Ecto neural progenitor cell (in vitro differentiated cells): ENCODE measurements around the gene LIPA.
"Not testable (repeated sequence)": the region's sequence is repeated elsewhere in the genome, so short reads cannot be mapped to it uniquely, and the experiment has no call there.

Experiments
- DNase-seq: peaks from one replicate; pipeline ENCODE4 v3.0.0-alpha.2; 2018; ENCODE audit warnings: low spot score

Gene LIPA

DNA sequence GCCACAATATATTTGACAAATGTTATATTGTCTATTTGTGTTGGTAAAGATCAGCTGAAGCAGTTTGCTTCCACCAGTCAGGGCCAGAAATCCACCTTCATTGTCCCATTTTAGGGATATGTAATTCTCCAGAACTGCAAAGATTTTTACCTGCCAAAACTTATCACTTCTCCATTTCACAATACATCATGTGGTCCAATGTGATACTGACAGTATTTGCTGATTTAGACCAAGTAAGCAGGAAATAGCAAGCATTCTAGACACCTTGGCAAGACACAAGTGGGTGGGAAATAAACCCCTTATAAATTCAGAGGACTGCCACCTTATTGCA, 18.5 kb upstream of the LIPA start:
- DNase-seq: no peak

DNA sequence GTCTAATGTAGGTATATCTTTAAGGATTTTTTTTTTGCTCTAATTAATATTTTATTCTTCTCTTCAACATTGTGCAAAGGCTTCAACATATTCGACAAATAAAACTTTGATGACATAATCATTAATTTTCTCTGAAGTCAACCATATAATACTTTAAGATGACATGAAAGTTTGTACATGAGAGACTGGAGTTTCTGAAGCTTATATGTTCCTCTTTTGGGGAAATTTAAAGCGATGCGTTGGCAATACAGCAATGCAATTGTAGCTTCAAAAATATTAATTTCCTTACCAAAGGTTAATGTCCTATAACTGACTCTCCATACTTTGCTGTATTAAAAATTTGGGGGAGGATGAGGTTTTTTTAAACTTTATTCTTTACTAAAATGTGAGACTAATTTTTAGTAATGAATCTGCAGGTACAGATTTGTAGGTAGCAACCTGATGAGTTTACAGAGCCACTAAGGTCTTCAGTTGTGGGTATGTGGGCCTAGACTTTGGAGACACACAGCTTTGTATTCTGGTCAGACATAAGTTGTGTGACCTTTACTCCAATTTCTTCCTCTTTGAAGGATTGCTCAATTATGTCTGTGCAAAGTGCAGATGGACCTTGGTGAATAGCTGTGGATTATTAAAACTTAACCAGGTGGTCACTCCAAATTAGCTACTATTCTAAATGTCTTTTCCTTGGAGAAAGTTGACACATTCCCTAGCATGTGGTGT, 18.0 kb upstream of the LIPA start:
- DNase-seq: no peak

DNA sequence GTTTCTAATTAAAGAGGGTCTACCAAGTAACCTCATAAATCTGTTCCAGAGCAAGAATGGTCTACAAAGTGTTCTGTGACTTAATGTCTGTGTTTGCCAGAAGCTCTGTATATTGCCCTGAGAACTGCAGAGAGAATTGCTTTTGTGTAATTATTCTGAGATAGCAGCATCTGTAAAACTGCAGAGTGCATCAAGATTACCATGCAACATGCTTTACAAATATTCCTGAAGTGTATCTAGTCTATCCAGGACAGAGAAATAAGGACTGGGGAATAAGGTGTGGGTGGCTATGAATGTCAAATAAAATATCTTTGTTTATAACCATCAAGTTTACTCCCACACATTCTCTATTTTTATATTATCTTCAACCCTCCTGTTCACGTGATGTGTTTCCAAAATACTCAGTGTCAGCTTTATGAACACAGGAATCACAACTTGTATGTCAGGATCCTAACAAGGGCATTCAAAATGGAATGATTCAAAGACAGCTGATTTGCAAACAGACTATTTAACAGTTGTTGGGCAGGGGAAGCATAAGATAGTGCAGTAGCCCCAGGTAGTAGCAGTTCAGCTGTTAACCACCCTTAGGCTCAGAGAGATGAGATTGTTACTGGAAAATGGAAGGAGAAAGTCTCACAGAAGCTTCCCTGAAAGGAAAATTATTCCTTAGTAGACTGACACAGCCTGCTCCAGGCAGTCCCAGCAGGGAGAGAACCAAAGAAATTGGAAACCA, 15.3 kb upstream of the LIPA start:
- no peak for DNase-seq

DNA sequence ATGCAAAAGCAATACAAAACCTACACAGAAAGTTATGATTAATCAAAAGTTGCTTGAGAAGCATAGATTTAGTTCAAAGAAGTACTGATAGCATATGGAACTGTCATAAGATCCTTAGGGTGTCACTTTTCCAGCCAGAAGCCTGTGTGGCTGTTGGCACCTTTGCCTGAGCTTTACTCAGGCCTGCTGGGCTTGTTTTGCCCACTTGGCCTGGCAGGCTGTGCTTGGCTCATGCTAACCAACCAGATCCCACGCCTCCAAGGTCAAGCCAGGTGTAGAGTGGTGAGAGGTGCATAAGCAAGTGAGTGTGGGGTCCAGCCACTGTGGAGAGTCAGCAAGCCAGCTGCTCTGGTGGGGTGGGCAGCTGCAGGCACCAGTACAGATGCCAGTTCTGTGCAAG, 12.0 kb upstream of the LIPA start:
- no peak for DNase-seq

DNA sequence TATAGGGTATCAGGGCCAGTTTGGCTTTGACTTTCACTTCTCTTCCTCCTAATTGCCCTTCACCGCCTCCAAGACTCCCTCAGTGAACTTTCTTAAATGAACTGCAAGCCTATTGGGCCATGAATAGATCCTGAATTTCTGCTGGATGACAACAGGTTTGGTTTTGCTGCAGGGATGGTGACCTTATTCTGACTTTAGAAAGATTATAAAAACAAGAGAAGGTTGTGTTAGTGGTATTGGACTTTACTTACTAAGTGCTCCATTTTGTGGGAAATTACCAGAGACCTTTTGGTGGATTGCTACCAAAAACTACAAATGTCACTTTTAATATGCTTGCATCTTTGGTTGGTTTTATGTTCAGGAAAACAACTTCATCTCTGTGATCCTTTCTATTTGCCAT, 11.5 kb upstream of the LIPA start:
- no peak for DNase-seq

DNA sequence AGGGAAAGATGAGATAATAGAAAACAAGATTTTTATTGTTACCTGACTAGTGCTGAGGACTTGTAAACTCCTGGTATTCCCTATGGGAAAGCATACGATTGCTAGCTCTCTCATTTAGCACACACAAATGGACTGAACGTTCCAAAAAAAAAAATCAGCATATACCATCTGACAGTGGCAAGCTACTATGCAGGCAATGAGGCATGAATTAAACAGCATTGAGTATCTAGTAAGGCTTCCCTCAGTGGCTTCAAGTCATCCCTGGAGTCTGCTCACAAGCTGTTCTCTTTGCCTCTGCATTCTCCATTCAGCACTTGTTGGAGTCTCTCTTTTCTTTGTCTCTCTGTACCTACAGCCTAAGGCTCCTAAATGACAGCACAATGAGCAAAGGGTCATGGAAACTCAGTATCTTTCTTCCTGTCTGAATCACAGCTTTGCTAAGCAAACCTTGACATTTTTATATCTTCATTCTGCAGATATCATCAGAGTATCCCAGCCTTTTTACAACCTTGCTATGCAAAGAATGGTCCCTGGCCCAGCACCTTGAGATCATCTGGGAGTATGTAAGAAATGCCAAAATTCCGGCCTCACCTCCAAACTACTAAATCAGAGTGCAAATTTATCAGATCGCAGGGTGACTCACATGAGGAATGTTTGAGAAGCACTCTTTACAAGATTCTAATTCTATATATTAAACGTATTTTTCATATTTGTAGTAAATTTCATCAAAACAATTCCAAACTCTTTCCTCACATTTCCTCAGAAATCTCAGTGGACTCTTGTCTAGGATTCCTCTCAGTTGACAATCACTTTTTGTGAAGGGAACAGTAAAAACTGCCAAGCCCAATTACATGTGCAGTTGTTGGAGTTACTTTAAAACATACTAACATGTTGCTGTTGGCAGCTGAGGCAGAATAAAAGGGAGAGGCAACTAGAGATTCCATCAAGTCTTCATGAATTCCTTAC, 10.8 kb upstream of the LIPA start:
- DNase-seq: no peak

DNA sequence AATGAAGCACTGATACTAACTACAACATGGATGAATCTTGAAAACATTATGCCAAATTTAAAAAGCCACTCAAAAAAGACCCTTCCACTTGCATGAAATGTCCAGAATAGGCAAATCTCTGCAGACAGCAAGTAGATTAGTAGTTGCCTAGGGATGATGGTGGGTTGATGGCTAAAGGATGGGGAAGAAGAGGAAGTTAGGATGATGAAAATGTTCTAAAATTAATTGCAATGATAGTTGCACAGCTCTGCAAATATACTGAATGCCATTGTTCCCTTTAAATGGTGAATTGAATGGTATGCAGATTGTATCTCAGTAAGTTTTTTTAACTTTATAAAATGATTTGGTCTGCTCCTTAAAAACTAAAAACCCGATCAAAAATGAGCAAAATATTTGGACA, 7.3 kb upstream of the LIPA start:
- no peak for DNase-seq

DNA sequence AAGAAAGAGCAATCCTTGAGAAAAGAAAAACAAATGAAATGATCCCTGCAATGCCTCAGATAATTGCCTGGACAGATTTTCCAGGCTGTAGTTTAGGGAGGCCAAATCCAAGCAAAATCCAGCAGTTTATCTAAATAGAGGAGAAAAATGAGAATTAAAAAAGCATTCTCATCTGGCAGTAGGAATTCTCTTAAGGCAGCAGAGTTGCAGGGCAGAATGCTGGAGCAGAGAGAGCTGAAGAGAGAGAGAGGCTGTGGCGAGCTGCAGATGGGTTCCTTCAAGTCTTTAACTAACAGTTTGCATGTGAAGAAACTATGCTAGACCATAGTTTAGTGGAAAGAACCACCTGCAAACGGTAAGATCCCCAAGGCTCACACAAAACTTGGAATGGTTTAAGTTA, 6.0 kb upstream of the LIPA start:
- DNase-seq: no peak

DNA sequence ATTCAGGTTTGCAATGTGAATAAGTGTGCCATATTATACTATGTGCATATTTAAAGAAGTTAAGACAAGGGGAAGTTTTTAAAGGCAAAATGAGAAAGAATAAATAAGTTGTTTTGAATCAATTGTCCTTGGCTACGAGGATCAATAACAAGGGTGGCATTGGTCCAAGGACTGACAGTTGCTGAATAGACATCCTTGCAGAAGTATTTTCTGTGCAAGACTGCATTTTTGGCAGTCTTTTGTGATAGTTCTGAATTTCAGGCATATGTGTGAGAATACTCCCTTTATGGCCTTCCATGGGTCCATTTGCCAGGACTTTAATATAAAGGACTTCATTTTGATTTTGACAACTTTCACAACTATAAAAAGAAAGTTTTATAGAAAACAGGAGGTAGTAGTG, 5.4 kb upstream of the LIPA start:
- no peak for DNase-seq

DNA sequence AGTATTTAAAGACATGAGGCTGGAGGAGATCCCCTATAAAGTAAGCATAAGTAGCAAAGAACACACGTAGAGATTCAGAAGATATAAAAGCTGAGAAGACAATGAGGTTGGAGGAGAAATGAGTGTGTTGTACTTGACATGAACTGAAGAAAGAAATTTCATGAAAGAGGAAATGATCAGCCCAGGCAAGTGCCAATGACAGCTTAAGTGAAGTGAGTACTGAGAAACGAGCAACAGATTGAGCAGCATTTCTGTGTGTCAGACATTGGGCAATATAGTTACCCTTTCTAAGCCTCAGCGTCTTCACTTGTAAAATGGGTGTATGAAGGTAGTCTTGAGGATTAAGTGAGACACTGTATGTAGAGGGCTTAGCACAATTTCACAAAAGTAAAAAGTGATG, 4.8 kb upstream of the LIPA start:
- DNase-seq: no peak

DNA sequence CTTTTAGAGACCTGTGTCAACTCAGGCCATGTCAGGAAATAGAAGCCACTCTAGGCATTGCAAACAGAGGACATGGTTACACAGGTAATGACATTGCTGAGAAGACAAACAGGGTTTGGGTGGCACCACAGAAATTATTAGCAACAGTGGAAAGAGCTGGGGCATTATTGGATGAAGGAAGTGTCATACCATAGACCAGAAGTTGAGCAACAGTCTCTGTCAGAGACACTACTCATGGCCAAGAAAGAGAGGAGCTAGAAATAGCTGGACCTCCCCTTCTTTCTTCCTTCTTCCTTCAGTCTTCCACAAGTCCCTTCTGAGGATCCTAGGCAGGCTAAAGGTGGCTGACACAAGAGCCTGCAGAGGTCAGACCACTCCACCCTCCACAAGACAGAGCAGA, 4.2 kb upstream of the LIPA start:
- no peak for DNase-seq

DNA sequence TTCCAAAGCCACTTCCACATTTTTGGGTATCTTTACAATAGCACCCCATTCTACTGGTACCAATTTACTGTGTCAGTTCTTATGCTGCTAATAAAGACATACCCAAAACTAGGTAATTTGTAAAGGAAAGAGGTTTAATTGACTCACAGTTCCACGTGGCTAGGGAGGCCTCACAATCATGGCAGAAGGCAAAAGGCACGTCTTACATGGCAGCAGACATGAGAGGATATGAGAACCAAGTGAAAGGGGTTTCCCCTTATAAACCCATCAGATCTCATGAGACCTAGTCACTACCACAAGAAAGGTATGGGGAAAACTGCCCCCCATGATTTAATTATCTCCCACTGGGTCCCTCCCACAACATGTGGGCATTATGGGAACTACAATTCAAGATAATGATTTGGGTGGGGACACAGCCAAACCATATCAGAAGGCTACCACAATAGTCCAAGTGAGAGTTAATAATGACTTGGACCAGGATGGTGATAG, 3.6 kb upstream of the LIPA start:
- not testable (repeated sequence) for DNase-seq

DNA sequence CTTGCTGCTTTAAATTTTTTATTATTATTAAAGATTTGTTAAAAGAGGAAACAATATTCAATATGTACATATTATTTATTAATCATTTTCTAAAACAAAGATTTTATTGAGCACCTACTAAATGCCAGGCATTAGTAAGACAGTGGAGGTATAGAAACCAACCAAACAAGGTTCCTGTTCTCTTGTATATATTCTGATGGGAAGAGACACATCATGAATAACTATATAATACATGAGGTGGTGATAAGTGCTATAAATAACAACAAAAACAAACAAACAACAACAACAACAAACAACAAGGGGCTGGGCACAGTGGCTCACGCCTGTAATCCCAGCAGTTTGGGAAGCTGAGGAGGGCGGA, 630 bp upstream of the LIPA start:
- no peak for DNase-seq

DNA sequence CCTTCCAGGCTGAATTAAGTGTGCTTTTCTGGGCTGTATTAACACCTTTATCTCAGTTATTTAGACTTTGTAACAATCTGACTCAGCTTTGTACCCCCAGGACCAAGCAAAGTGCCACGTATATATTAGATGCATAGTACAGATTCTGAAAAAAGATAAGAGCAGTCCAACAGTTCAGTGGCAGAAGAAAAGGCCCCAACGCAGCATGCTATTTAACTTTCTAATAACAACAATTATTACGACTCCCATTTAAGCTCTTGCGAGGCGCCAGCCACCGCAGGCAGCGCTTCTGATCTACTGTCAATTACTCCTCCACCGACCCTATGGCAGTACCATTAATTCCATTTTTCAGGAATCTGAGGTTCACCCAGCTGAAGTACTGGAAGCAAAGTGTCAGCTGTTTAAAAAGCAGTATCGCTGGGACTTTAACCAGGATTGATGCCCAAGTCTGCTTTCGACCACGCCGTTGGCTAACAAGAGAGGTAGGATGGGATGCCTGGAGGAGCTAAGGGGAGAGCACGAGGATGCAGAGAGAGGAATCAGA, 638 bp downstream of the LIPA start:
- no peak for DNase-seq

DNA sequence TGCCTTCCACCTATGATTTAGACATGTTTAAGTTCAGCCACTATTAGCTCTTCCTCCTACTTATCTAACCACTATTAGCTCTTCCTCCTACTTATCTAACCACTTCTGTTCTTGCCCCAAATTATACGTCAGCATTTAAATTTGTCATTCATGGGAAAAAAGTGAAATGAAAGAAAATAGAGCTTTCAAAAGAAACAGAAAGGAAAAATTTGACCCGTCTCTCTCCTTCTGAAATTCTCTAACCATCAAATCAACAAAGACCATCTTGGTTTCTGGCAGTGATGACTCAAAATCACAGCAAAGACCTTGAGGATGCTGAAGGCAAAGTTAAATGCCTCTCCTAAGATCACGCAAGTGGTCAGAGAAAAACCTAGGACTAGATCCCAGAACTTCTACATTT, 2.6 kb downstream of the LIPA start:
- no peak for DNase-seq

DNA sequence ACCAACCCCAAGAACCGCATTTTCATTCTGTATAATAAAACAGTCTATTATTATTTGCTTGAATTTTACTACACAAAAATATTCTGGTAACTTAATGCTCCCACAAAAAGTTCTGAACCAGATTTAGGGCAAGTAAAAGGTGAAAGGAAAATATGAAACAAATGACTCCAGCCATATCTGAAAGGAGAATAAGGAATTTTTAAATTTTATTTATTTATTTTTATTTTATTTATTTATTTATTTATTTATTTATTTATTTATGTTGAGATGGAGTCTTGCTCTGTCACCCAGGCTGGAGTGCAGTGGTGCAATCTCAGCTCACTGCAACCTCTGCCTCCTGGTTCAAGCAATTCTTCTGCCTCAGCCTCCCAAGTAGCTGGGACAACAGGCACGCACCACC, 4.0 kb downstream of the LIPA start:
- DNase-seq: not testable (repeated sequence)

DNA sequence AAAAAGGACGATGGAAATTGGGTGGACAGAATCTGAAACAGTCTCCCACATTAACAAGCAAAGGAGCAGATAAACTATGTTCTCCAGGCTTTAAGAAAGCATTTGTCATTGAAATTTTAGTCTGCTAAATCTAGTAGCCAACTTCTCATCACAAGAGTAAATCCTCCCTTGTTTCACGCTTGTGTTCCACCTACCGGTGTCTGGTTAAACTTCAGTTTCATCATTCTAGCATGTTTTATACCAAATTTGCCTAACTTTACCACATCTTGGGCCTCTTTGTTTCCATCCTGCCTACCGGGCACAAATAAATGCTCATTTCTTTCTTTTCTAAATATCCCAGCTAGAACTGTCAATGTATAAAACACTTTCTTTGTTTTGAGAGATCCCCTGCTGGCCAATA, 5.8 kb downstream of the LIPA start:
- no peak for DNase-seq

DNA sequence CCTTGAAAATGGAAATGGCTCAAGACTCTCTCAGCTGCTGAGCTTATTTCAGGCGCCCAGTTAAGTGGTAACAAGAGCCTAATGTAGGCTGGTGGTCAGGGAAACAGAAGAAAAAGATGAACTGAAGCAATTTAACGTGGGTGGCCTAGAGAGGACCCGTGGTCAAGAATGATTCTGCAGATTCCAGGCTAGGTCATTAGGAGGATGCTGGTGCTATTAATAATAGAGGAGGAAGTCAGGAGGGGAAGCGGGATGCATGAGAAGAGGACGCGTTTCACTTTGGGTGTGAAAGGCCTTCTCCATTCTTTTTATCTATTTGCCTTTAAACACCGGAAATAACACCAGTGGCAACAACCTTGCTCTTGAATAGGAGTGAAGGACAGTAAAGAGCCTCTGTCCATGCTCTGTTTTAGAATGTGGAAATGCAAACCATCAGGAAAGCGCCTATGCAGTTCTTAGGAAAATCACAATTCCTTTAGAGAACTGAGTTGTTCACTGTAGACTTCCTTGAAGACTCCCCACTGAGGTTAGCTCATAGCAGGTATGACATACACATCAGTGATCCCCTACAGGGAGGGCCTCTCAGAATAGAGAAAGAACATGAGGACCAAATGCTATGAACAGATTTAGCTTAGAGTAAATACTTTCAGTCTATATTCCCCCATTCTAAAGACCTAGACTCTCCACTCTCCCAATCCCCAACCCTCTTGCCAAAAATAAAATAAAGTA, 8.6 kb downstream of the LIPA start:
- DNase-seq: no peak

DNA sequence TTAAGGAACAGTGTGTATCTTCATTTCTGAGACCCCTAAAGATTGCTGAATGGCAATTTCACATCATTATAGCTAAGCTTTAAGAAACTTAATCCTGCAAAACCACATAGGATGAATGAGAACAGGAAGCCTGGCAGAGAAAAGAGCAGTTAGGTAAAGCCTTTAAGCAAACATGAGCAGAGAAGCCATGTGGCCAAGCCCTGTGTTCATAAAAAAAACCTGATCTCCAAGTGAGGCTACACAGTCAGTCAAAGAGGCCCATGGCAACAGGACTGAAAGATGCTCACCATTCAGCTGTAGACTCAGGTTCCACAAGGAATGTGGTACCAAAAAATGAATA, 9.3 kb downstream of the LIPA start:
- no peak for DNase-seq

DNA sequence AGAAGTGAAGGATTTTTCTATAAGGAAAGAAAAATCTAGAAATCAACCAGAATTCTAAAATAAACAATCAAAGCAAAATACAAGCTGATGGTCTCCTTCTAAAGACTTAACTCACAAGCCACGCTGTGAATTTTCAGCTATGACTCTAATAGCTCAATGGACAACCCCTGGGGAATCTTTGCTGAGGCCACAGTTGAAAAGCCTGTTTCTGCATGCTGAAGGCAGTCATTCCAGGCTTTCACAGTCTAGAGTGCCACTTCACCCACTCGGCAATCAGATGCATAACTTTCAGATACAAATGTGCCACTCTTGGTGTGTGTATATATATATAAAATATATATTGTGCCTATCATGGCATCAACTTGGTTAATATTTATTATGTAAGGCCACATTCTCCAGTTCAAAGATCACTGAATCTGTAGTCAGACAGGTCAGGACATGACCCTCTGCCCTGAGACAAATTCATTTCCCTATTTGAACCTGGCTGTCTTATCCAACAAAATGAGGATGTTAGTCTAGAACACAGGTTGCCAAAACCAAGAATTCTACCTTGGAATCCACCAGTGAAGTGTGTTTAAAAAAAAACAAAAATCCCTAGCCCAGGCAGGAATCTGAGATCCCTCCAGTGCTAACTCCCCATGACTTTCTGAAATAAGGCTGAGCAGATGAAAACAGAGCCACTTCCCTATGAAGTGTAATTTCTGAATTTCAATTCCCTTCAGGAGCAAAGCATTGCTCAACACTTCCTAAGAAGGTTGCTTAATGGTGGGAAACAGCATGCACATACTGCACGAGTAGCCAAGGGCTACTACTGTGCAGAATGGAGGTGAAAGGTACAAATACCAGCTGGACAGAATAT, 9.9 kb downstream of the LIPA start:
- DNase-seq: no peak

DNA sequence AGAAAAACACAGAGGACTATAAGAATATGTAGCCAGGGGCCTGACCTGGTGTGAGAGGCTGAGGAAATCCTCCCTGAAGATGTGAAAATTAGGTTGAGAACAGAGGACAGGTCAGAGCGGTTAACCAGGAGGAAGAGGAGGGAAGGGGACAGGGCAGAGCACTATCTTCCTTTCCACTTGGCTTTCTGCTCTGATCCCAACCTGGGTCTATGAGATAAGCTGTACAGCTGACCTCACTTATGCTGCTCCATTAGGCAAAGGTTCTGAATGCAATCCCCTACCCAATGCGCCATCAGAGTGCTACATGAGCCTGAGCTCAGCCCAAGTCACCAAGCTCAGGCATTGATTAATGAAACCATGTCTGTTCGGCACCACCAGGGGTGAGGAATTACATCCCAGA, 10.5 kb downstream of the LIPA start:
- DNase-seq: no peak
